HCT116 (cell line): ENCODE measurements around the gene CYB5B. TPM values are rescaled to one million over a fixed set of nuclear protein-coding genes. Genes with fewer than 3 reads are reported as not detected.
A peak's percentile ranks its signal among the peaks of the same experiment; 100 is the strongest.

Experiments
- ATAC-seq: fragments of 200-7000 bp; cut with Tn5 transposase; 2 replicates; pipeline ENCODE4 v1.9.1; 2020; ENCODE audit warnings: mild to moderate bottlenecking, moderate library complexity
- BruUV-seq: library from RNA; stranded (reverse); fragments of 400-500 nt; replicated peaks from 2 replicates; lab custom pipeline; 2021; lab: Mats Ljungman, UMichigan
- CTCF ChIA-PET: fragments of 300-600 bp; sonication (Branson Sonifier 250); formaldehyde crosslinking; loops from one replicate; lab custom pipeline; 2021; ENCODE audit warnings: antibody characterized with exemption; lab: Charles Lee
- POLR2A ChIA-PET: fragments of 300-600, 350-600 bp; sonication (Branson Sonifier 250); formaldehyde crosslinking; loops from one replicate; lab custom pipeline; 2021; ENCODE audit warnings: antibody characterized with exemption; lab: Charles Lee
- RAD21 ChIA-PET, 2 experiments: fragments of 300-600 bp; sonication (Branson Sonifier 250); formaldehyde crosslinking; loops; one replicate each; lab custom pipeline; 2023; ENCODE audit warnings: low total read pairs in 2 of 2; ENCODE audit not compliant: uncharacterized antibody in 2 of 2, unreplicated experiment in 2 of 2, low non-redundant PET in 1 of 2; lab: Charles Lee
- DNase-seq: peaks from one replicate; pipeline ENCODE4 v3.0.0-alpha.2; 2010; ENCODE audit warnings: low read depth, low spot score
- H2AFZ ChIP-seq: fragments of 200-600 bp; shearing (Covaris generic), sonication (generic); 2 replicates; pipeline ENCODE4 v1.6.1; 2017; ENCODE audit warnings: low read depth, mixed run types, mixed read lengths, antibody characterized with exemption, low read length; ENCODE audit not compliant: poor library complexity, severe bottlenecking
- H3K27ac ChIP-seq: 2 replicates; pipeline ENCODE4 v1.5.1; 2012; ENCODE audit warnings: low read depth, low read length
- H3K27me3 ChIP-seq: fragments of 200-600 bp; sonication (generic); 2 replicates; pipeline ENCODE4 v1.6.1; 2016; ENCODE audit warnings: mixed run types, low read length, mixed read lengths; ENCODE audit not compliant: insufficient read depth
- H3K36me3 ChIP-seq, 2 experiments: fragments of 200-500 bp in 1 of 2; fragments of 200-600 bp in 1 of 2; sonication (Bioruptor generic) in 1 of 2; sonication (generic) in 1 of 2; 2 replicates each; pipeline versions ENCODE4 v1.5.1 to v1.6.1; 2014 to 2016; ENCODE audit warnings: low read length in 2 of 2, inconsistent platforms in 1 of 2, mixed read lengths in 1 of 2, mixed run types in 1 of 2; ENCODE audit not compliant: insufficient read depth in 2 of 2, control insufficient read depth in 1 of 2
- H3K4me1 ChIP-seq, 2 experiments: fragments of 200-600 bp in 1 of 2; sonication (generic) in 1 of 2; 2 replicates each; pipeline versions ENCODE4 v1.5.1 to v1.6.1; 2012 to 2017; ENCODE audit warnings: low read length in 2 of 2, inconsistent platforms in 1 of 2, mild to moderate bottlenecking in 1 of 2, mixed read lengths in 1 of 2, mixed run types in 1 of 2, moderate library complexity in 1 of 2; ENCODE audit not compliant: insufficient read depth in 2 of 2, control insufficient read depth in 1 of 2
- H3K4me2 ChIP-seq: fragments of 200-600 bp; sonication (generic); 2 replicates; pipeline ENCODE4 v1.6.1; 2017; ENCODE audit warnings: mixed run types, low read length, mixed read lengths
- H3K4me3 ChIP-seq, 2 experiments: fragments of 200-600 bp in 1 of 2; sonication (generic) in 1 of 2; replicated peaks in 1 of 2; 2 replicates each; pipeline ENCODE4 v1.5.1; 2011 to 2016; ENCODE audit warnings: low read length in 2 of 2, control low read depth in 1 of 2, low read depth in 1 of 2, mild to moderate bottlenecking in 1 of 2, mixed read lengths in 1 of 2, mixed run types in 1 of 2
- H3K79me2 ChIP-seq: fragments of 200-600 bp; sonication (generic); 2 replicates; pipeline ENCODE4 v1.6.1; 2017; ENCODE audit warnings: mild to moderate bottlenecking, mixed run types, low read length, moderate library complexity, mixed read lengths; ENCODE audit not compliant: insufficient read depth
- H3K9ac ChIP-seq: fragments of 200-600 bp; sonication (generic); 2 replicates; pipeline ENCODE4 v1.6.1; 2016; ENCODE audit warnings: low read length, mixed read lengths
- H3K9me2 ChIP-seq: fragments of 200-600 bp; sonication (generic), shearing (Covaris generic); 2 replicates; pipeline ENCODE4 v1.6.1; 2017; ENCODE audit warnings: mixed run types, mild to moderate bottlenecking, moderate library complexity; ENCODE audit not compliant: insufficient read depth
- H3K9me3 ChIP-seq, 2 experiments: fragments of 200-500 bp in 1 of 2; fragments of 200-600 bp in 1 of 2; sonication (Bioruptor generic) in 1 of 2; sonication (generic) in 1 of 2; 2 replicates each; pipeline ENCODE4 v1.6.1; 2014 to 2017; ENCODE audit warnings: low read length in 2 of 2, mixed read lengths in 2 of 2, inconsistent platforms in 1 of 2, low read depth in 1 of 2, mild to moderate bottlenecking in 1 of 2, mixed run types in 1 of 2, moderate library complexity in 1 of 2; ENCODE audit not compliant: control insufficient read depth in 1 of 2, insufficient read depth in 1 of 2
- H4K20me1 ChIP-seq: fragments of 200-600 bp; sonication (generic), shearing (Covaris generic); 2 replicates; pipeline ENCODE4 v1.6.1; 2017; ENCODE audit warnings: mixed run types, mild to moderate bottlenecking, moderate library complexity; ENCODE audit not compliant: insufficient read depth
- ATF3 ChIP-seq: IDR thresholded peaks from 2 replicates; pipeline ENCODE4 v1.6.1; 2012
- CBX3 ChIP-seq: IDR thresholded peaks from 2 replicates; pipeline ENCODE4 v1.6.1; 2012; ENCODE audit warnings: low read depth
- CEBPB ChIP-seq: IDR thresholded peaks from 2 replicates; pipeline ENCODE4 v1.6.1; 2012; ENCODE audit warnings: low read depth
- CTCF ChIP-seq, 3 experiments: fragments of 200-600 bp in 1 of 3; sonication (generic) in 1 of 3; IDR thresholded peaks in 2 of 3; conservative IDR thresholded peaks in 1 of 3; 2 replicates each; pipeline ENCODE4 v1.5.1; 2012 to 2017; ENCODE audit warnings: low read depth in 2 of 3, low read length in 2 of 3, antibody characterized with exemption in 1 of 3, borderline replicate concordance in 1 of 3, control low read depth in 1 of 3, mild to moderate bottlenecking in 1 of 3, mixed read lengths in 1 of 3, mixed run types in 1 of 3, moderate library complexity in 1 of 3; ENCODE audit not compliant: insufficient read depth in 1 of 3
- EGR1 ChIP-seq: IDR thresholded peaks from 2 replicates; pipeline ENCODE4 v1.6.1; 2012; ENCODE audit warnings: low read depth
- ELF1 ChIP-seq: IDR thresholded peaks from 2 replicates; pipeline ENCODE4 v1.6.1; 2012; ENCODE audit warnings: low read depth, borderline replicate concordance
- EZH2 ChIP-seq: fragments of 200-600 bp; sonication (generic); IDR thresholded peaks from 2 replicates; pipeline ENCODE4 v1.6.1; 2017; ENCODE audit warnings: antibody characterized with exemption, mixed run types
- EZH2phosphoT487 ChIP-seq: fragments of 200-600 bp; IDR thresholded peaks from 2 replicates; pipeline ENCODE4 v1.6.1; 2018; ENCODE audit warnings: antibody characterized with exemption, borderline replicate concordance
- FOSL1 ChIP-seq: IDR thresholded peaks from 2 replicates; pipeline ENCODE4 v1.6.1; 2012; ENCODE audit warnings: low read depth
- JUND ChIP-seq: IDR thresholded peaks from 2 replicates; pipeline ENCODE4 v1.6.1; 2012
- POLR2A ChIP-seq: IDR thresholded peaks from 2 replicates; pipeline ENCODE4 v1.7.0; 2011; ENCODE audit warnings: borderline replicate concordance; ENCODE audit not compliant: insufficient read depth, insufficient read length; ENCODE audit errors: extremely low read depth
- POLR2AphosphoS5 ChIP-seq: IDR thresholded peaks from 2 replicates; pipeline ENCODE4 v1.6.1; 2011; ENCODE audit warnings: mild to moderate bottlenecking, low read depth, low read length, moderate library complexity
- RAD21 ChIP-seq: IDR thresholded peaks from 2 replicates; pipeline ENCODE4 v1.6.1; 2012; ENCODE audit warnings: low read depth, mild to moderate bottlenecking
- REST ChIP-seq: IDR thresholded peaks from 2 replicates; pipeline ENCODE4 v1.6.1; 2012; ENCODE audit warnings: low read depth
- SIN3A ChIP-seq: IDR thresholded peaks from 2 replicates; pipeline ENCODE4 v1.6.1; 2012; ENCODE audit warnings: low read depth
- SP1 ChIP-seq: IDR thresholded peaks from 2 replicates; pipeline ENCODE4 v1.6.1; 2012; ENCODE audit warnings: low read depth
- SRF ChIP-seq: IDR thresholded peaks from 2 replicates; pipeline ENCODE4 v1.6.1; 2012; ENCODE audit warnings: low read depth
- YY1 ChIP-seq: IDR thresholded peaks from 2 replicates; pipeline ENCODE4 v1.6.1; 2011; ENCODE audit warnings: low read length, low read depth, moderate library complexity, mild to moderate bottlenecking; ENCODE audit not compliant: insufficient replicate concordance; ENCODE audit errors: extremely low read depth
- ZBTB33 ChIP-seq: IDR thresholded peaks from 2 replicates; pipeline ENCODE4 v1.6.1; 2011; ENCODE audit warnings: mild to moderate bottlenecking, low read length, moderate library complexity; ENCODE audit not compliant: insufficient replicate concordance; ENCODE audit errors: extremely low read depth
- ZFX ChIP-seq: fragments of 450-650 bp; IDR thresholded peaks from 2 replicates; pipeline ENCODE4 v1.6.1; 2017
- ZNF274 ChIP-seq: fragments of 200-500 bp; sonication (Bioruptor generic); IDR thresholded peaks from 2 replicates; pipeline ENCODE4 v1.6.1; 2014; ENCODE audit warnings: mild to moderate bottlenecking, low read depth, low read length, inconsistent platforms
- intact Hi-C: fragments of 100-400 bp; cut with micrococcal nuclease; formaldehyde crosslinking; loops from 2 replicates; pipeline ENCODE4 v1.10.0; 2022
- total RNA-seq: library from RNA; stranded (reverse); gene quantifications from one replicate; pipeline ENCODE4 v1.2.1, GENCODE V29; 2021; ENCODE audit not compliant: unreplicated experiment

The CYB5B gene
- total RNA-seq, 1 experiment from 2014 or later: 689 TPM

GRCh38 chr16:69476920-69477443, 52.6 kb downstream of the CYB5B start:
- Histone ChIP-seq H3K4me2 (peak overlapping the region; percentile 54), H3K9ac (peak overlapping the region; percentile 37)
- peak; percentile 50 for DNase-seq
- no peak for TF ChIP-seq CTCF (IDR thresholded peaks at IDR 0.05 in 2 of 3, conservative IDR thresholded peaks at IDR 0.05 in 1 of 3; ENCODE audit: borderline replicate concordance in 1 of 3, insufficient read depth in 1 of 3, low read depth in 2 of 3, low read length in 2 of 3)
- TF ChIP-seq CEBPB: peak; percentile 33; the same call in 1 of the 2 replicates
- TF ChIP-seq CBX3: peak; percentile 49; the same call in 1 of the 2 replicates
- no peak for TF ChIP-seq SRF
- no peak for TF ChIP-seq ZNF274
- TF ChIP-seq ZBTB33: no peak
- TF ChIP-seq JUND: peak; percentile 74; the same call in 1 of the 2 replicates
- no peak for TF ChIP-seq REST
- TF ChIP-seq SP1: peak; percentile 66
- no peak for TF ChIP-seq EZH2
- no peak for TF ChIP-seq ZFX
- TF ChIP-seq EZH2phosphoT487: no peak
- TF ChIP-seq ELF1: no peak
- TF ChIP-seq ATF3: no peak
- peak; percentile 31; the same call in 1 of the 2 replicates for TF ChIP-seq POLR2AphosphoS5
- peak; percentile 2 for TF ChIP-seq YY1
- no peak for TF ChIP-seq EGR1
- TF ChIP-seq RAD21: peak; percentile 15; the same call in 1 of the 2 replicates
- TF ChIP-seq SIN3A: peak; percentile 53; the same call in 1 of the 2 replicates
- no peak for TF ChIP-seq POLR2A
- peak; percentile 88 for TF ChIP-seq FOSL1

More at GRCh38 chr16:69476920-69477443, 52.6 kb downstream of the CYB5B start:
- no peaks in the 10 kb centered on the region for H3K27me3 ChIP-seq
- no peaks in the 10 kb centered on the region for H3K9me2 ChIP-seq
- H3K27ac ChIP-seq: peak overlapping the region; percentile 83
- H3K9me3 ChIP-seq: no peaks in the 10 kb centered on the region
- peak overlapping the region in 1 of 2 experiments; percentile 21; a peak in 2 of 4 replicates for H3K4me3 ChIP-seq
- H3K4me1 ChIP-seq: peaks cover 85 to 93% of the 10 kb centered on the region in 2 experiments
- ChIA-PET CTCF (interaction anchor here (1.0 to 1.5 kb wide), 3 partner anchors 12 to 18 kb away, joined by 3 to 5 read pairs (median 3); no protein-coding TSS in a partner anchor), POLR2A (interaction anchor here (0.8 to 1.5 kb wide), 8 partner anchors 15 to 81 kb away, joined by 3 to 5 read pairs (median 4); no protein-coding TSS in a partner anchor), RAD21 (no interaction called here)
- H2AFZ ChIP-seq: no peak overlapping the region
- peak; percentile 85 for ATAC-seq
- H3K36me3 ChIP-seq: no peaks in the 10 kb centered on the region
- H3K79me2 ChIP-seq: peaks cover 5% of the 10 kb centered on the region
- no peaks in the 10 kb centered on the region for H4K20me1 ChIP-seq
- no TSS peak for BruUV-seq
- intact Hi-C loops: loop anchor here (5.0 kb wide), 1 partner anchor 80 kb away; no protein-coding TSS in a partner anchor
